GM12873 (cell line): ENCODE data around the gene FOXN1.

Experiments used
- CTCF ChIP-seq: IDR thresholded peaks from 2 replicates; pipeline ENCODE4 v1.5.1; 2012; ENCODE audit warnings: low read depth, mild to moderate bottlenecking, moderate library complexity, low read length, control low read depth; ENCODE audit not compliant: insufficient read depth; ENCODE audit errors: missing control alignments

The FOXN1 gene

GRCh38 chr17:28577466-28577824 is 71.3 kb downstream of the FOXN1 start:
- TF ChIP-seq CTCF, result no peak

- TF ChIP-seq CTCF, result no peak
Measured at GRCh38 chr17:28578246-28579195, 72.4 kb downstream of the FOXN1 start.

GRCh38 chr17:28579526-28579925 is 73.4 kb downstream of the FOXN1 start:
- TF ChIP-seq CTCF, result no peak

- TF ChIP-seq CTCF, result no peak
Measured at GRCh38 chr17:28580959-28581358, 74.8 kb downstream of the FOXN1 start.

GRCh38 chr17:28582513-28582912 is 76.4 kb downstream of the FOXN1 start:
- no peak for TF ChIP-seq CTCF

GRCh38 chr17:28584434-28584833 is 78.3 kb downstream of the FOXN1 start:
- no peak for TF ChIP-seq CTCF

- no peak for TF ChIP-seq CTCF
Measured at GRCh38 chr17:28585851-28586250, 79.7 kb downstream of the FOXN1 start.
